H1 (cell line): ENCODE data around the gene DBH. TPM values are rescaled to one million over a fixed set of nuclear protein-coding genes. Genes with fewer than 3 reads are reported as not detected.

ENCODE experiments used
- CTCF ChIA-PET: fragments of 300-600 bp; sonication (Branson Sonifier 250); formaldehyde crosslinking; loops from one replicate; lab custom pipeline; 2021; ENCODE audit not compliant: partially characterized antibody; lab: Charles Lee
- POLR2A ChIA-PET: fragments of 300-600 bp; sonication (Branson Sonifier 250); formaldehyde crosslinking; loops from one replicate; lab custom pipeline; 2021; ENCODE audit warnings: inconsistent platforms; ENCODE audit not compliant: partially characterized antibody; lab: Charles Lee
- DNase-seq, 2 experiments: peaks; one replicate each; pipeline versions ENCODE4 v3.0.0 to v3.0.0-alpha.2; 2010 to 2022; ENCODE audit warnings: low spot score in 2 of 2, low read depth in 1 of 2, mixed read lengths in 1 of 2
- FAIRE-seq: peaks from 2 replicates; lab custom pipeline; 2011; peaks lifted over from hg19 to GRCh38; lab: Jason Lieb, UNC
- H2AFZ ChIP-seq: 2 replicates; pipeline ENCODE4 v1.8.1; 2012; ENCODE audit warnings: low read length, inconsistent platforms
- H2AK5ac ChIP-seq: 2 replicates; pipeline ENCODE4 v1.6.1; 2013; ENCODE audit warnings: low read depth, low read length
- H2BK120ac ChIP-seq: replicated peaks from 2 replicates; pipeline ENCODE3; 2013; ENCODE audit warnings: low read depth, low read length, inconsistent platforms
- H2BK12ac ChIP-seq: 2 replicates; pipeline ENCODE4 v1.6.1; 2013; ENCODE audit warnings: low read depth, low read length
- H2BK15ac ChIP-seq: 2 replicates; pipeline ENCODE4 v1.6.1; 2013; ENCODE audit warnings: low read length
- H2BK20ac ChIP-seq: 2 replicates; pipeline ENCODE4 v1.6.1; 2013; ENCODE audit warnings: low read length
- H2BK5ac ChIP-seq: 2 replicates; pipeline ENCODE4 v1.6.1; 2013; ENCODE audit warnings: low read depth, low read length
- H3K14ac ChIP-seq: 2 replicates; pipeline ENCODE4 v1.6.1; 2013; ENCODE audit warnings: inconsistent platforms; ENCODE audit not compliant: insufficient read length
- H3K18ac ChIP-seq: 2 replicates; pipeline ENCODE4 v1.6.1; 2013; ENCODE audit warnings: low read length; ENCODE audit errors: extremely low read depth
- H3K23ac ChIP-seq: 2 replicates; pipeline ENCODE4 v1.6.1; 2013; ENCODE audit warnings: inconsistent platforms; ENCODE audit not compliant: insufficient read length
- H3K23me2 ChIP-seq: 2 replicates; pipeline ENCODE4 v1.6.1; 2013; ENCODE audit warnings: low read depth, low read length
- H3K27ac ChIP-seq: 2 replicates; pipeline ENCODE4 v1.6.1; 2011; ENCODE audit warnings: low read depth, low read length, inconsistent platforms
- H3K27me3 ChIP-seq, 4 experiments: replicated peaks in 1 of 4; 1 replicate in 1 of 4; 2 replicates in 3 of 4; pipeline versions ENCODE4 v1.6.1 to v1.8.1; 2011 to 2013; ENCODE audit warnings: low read length in 3 of 4, mild to moderate bottlenecking in 3 of 4, inconsistent platforms in 2 of 4, mixed read lengths in 2 of 4, moderate library complexity in 1 of 4; ENCODE audit not compliant: control insufficient read depth in 3 of 4, insufficient read depth in 3 of 4; ENCODE audit errors: extremely low read depth in 1 of 4
- H3K36me3 ChIP-seq, 4 experiments: 2 replicates each; pipeline versions ENCODE4 v1.6.1 to v1.8.1; 2011 to 2013; ENCODE audit warnings: mild to moderate bottlenecking in 4 of 4, low read length in 3 of 4, moderate library complexity in 2 of 4, control low read depth in 1 of 4, inconsistent platforms in 1 of 4; ENCODE audit not compliant: insufficient read depth in 4 of 4, control insufficient read depth in 2 of 4
- H3K4ac ChIP-seq: replicated peaks from 2 replicates; pipeline ENCODE3; 2013; ENCODE audit warnings: low read length, low read depth, mixed read lengths, inconsistent platforms; ENCODE audit not compliant: insufficient read length
- H3K4me1 ChIP-seq, 4 experiments: replicated peaks in 1 of 4; 1 replicate in 1 of 4; 2 replicates in 3 of 4; pipeline versions ENCODE4 v1.6.1 to v1.8.1; 2011 to 2013; ENCODE audit warnings: low read length in 3 of 4, inconsistent platforms in 2 of 4, mixed read lengths in 1 of 4; ENCODE audit not compliant: insufficient read depth in 4 of 4, control insufficient read depth in 3 of 4
- H3K4me2 ChIP-seq, 2 experiments: 2 replicates each; pipeline versions ENCODE4 v1.6.1 to v1.8.1; 2011 to 2013; ENCODE audit warnings: low read depth in 2 of 2, low read length in 2 of 2, control low read depth in 1 of 2, inconsistent platforms in 1 of 2, mild to moderate bottlenecking in 1 of 2; ENCODE audit not compliant: insufficient read depth in 1 of 2
- H3K4me3 ChIP-seq, 4 experiments: fragments of 200-600, 300-600 bp in 1 of 4; sonication (generic), shearing (Covaris generic), sonication (Bioruptor Twin) in 1 of 4; 2 replicates each; pipeline versions ENCODE4 v1.5.1 to v1.8.1; 2011 to 2016; ENCODE audit warnings: low read length in 4 of 4, low read depth in 3 of 4, control low read depth in 2 of 4, inconsistent platforms in 2 of 4, mild to moderate bottlenecking in 2 of 4, mixed read lengths in 1 of 4, moderate library complexity in 1 of 4; ENCODE audit not compliant: insufficient read depth in 2 of 4; ENCODE audit errors: extremely low read depth in 1 of 4
- H3K56ac ChIP-seq: replicated peaks from 2 replicates; pipeline ENCODE3; 2013; ENCODE audit warnings: low read depth, mild to moderate bottlenecking, mixed read lengths, low read length, inconsistent platforms; ENCODE audit not compliant: insufficient read length
- H3K79me1 ChIP-seq: 2 replicates; pipeline ENCODE4 v1.6.1; 2013; ENCODE audit warnings: low read depth, low read length, control low read depth
- H3K79me2 ChIP-seq, 2 experiments: 2 replicates each; pipeline versions ENCODE4 v1.6.1 to v1.8.1; 2012 to 2013; ENCODE audit warnings: low read length in 2 of 2, mild to moderate bottlenecking in 2 of 2, inconsistent platforms in 1 of 2; ENCODE audit not compliant: insufficient read depth in 2 of 2, control insufficient read depth in 1 of 2
- H3K9ac ChIP-seq, 4 experiments: replicated peaks in 1 of 4; 1 replicate in 1 of 4; 2 replicates in 3 of 4; pipeline versions ENCODE4 v1.6.1 to v1.8.1; 2011 to 2013; ENCODE audit warnings: low read depth in 3 of 4, low read length in 3 of 4, control low read depth in 2 of 4, mild to moderate bottlenecking in 2 of 4, moderate library complexity in 2 of 4, inconsistent platforms in 1 of 4; ENCODE audit errors: extremely low read depth in 1 of 4
- H3K9me3 ChIP-seq, 2 experiments: 2 replicates each; pipeline versions ENCODE4 v1.6.1 to v1.8.1; 2012 to 2013; ENCODE audit warnings: mild to moderate bottlenecking in 2 of 2, moderate library complexity in 2 of 2, control low read depth in 1 of 2, inconsistent platforms in 1 of 2, low read depth in 1 of 2, low read length in 1 of 2, mixed read lengths in 1 of 2; ENCODE audit not compliant: insufficient read depth in 2 of 2
- H4K20me1 ChIP-seq, 2 experiments: replicated peaks in 1 of 2; 2 replicates each; pipeline versions ENCODE3 to v1.8.1; 2011 to 2013; ENCODE audit warnings: inconsistent platforms in 2 of 2, low read length in 2 of 2, mild to moderate bottlenecking in 1 of 2; ENCODE audit not compliant: insufficient read depth in 2 of 2, control insufficient read depth in 1 of 2
- H4K5ac ChIP-seq: 2 replicates; pipeline ENCODE4 v1.6.1; 2013; ENCODE audit warnings: low read length, low read depth, mixed read lengths, inconsistent platforms; ENCODE audit not compliant: insufficient read length
- H4K8ac ChIP-seq: 2 replicates; pipeline ENCODE4 v1.8.0; 2013; ENCODE audit warnings: mild to moderate bottlenecking, moderate library complexity, low read length, inconsistent platforms; ENCODE audit not compliant: insufficient read depth; ENCODE audit errors: extremely low read depth
- H4K91ac ChIP-seq: replicated peaks from 2 replicates; pipeline ENCODE3; 2013; ENCODE audit warnings: low read length, mixed read lengths, inconsistent platforms; ENCODE audit not compliant: insufficient read length
- CEBPB ChIP-seq: IDR thresholded peaks from 2 replicates; pipeline ENCODE4 v1.6.1; 2012; ENCODE audit warnings: low read depth, low read length
- NANOG ChIP-seq: IDR thresholded peaks from 2 replicates; pipeline ENCODE4 v1.6.1; 2011; ENCODE audit warnings: low read length, low read depth, mild to moderate bottlenecking, inconsistent platforms; ENCODE audit not compliant: insufficient read depth, poor library complexity, severe bottlenecking
- WGBS, 2 experiments: shearing (Covaris generic) in 1 of 2; methylation state at CpG; one replicate each; pipeline versions ENCODE4 v1.1.6 to v1.1.7; 2013 to 2015; ENCODE audit warnings: low lambda C conversion rate in 2 of 2, mixed read lengths in 2 of 2, inconsistent platforms in 1 of 2, low coverage in 1 of 2, missing lambda C conversion rate in 1 of 2; ENCODE audit not compliant: insufficient replicate concordance in 2 of 2, insufficient coverage in 1 of 2, insufficient read length in 1 of 2; ENCODE audit errors: extremely low coverage in 1 of 2, missing lambda C conversion rate in 1 of 2; 5-methylcytosine and 5-hydroxymethylcytosine counted together
- polyA plus RNA-seq, 7 experiments: library from polyadenylated mRNA; depleted of rRNA in 3 of 7; stranded (reverse) in 5 of 7; unstranded in 2 of 7; fragments of >200 nt in 5 of 7; fragments of 200-250 nt in 2 of 7; gene quantifications; 1 replicate in 5 of 7; 2 replicates in 1 of 7; 4 replicates in 1 of 7; pipeline versions ENCODE4 v1.2.1 to v1.2.3, GENCODE V29; 2011 to 2013; ENCODE audit warnings: missing spikeins in 2 of 7, mixed read lengths in 2 of 7
- total RNA-seq: library from RNA; stranded (reverse); fragmentation: NEBNext Ultra II Directional; extraction: Animal tissue kit (Norgen Biotek cat#: 25700); gene quantifications from 2 replicates; pipeline ENCODE4 v1.2.1, GENCODE V29; 2021
- TF ChIP-seq, protein P1 (sequence below): IDR thresholded peaks from 2 replicates; pipeline ENCODE4 v1.6.1; 2011; ENCODE audit warnings: low read length, improper control_type of control experiment

The DBH gene
- total and polyA plus RNA-seq, 2 of the 8 experiments (the other 6 are each of a cell fraction or from before 2014, with no cell fraction given): 0.18 TPM; not detected in 1

DNA sequence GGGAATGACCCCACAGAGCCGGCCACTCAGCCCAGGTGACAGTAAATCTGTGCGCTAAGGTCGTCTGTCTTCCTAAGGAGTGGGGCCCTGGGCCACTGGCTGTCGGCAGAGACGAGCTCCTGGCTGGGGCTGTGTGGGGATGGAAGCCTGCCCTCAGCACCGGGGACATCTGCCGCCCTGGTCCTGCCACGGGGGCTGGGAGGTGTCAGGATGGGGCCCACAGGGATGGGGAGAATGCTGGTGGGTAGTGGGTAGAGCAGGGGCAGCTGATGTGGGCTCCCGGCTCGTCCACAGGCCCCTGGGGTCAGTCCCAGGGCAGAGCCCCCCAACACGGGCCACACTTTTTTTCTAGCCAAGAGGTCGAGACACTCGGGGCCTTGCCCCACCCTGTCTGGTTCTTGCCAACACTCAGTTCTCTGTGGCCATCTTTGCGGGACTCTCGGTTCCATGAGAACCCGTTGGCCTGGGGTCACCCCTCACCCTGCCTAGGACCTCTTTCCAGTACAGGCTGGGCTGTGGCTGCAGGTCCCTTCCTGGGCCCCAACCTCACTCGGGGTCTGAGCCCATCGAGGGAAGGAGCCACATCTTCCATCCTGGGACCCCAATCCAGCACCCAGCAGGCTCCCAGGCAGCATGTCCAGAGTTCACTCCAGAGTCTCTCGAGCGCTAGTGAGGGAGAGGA lies 45.0 kb downstream of the DBH start:
- Histone ChIP-seq H3K79me1 (no peaks in the 10 kb centered on the region), H2BK15ac (no peak overlapping the region), H3K79me2 (no peaks in the 10 kb centered on the region), H3K14ac (no peak overlapping the region), H2BK12ac (no peak overlapping the region), H2AFZ (no peak overlapping the region), H2BK120ac (no peak overlapping the region), H3K4ac (no peak overlapping the region), H3K56ac (no peak overlapping the region), H3K27ac (no peak overlapping the region), H3K27me3 (no peaks in the 10 kb centered on the region), H2BK20ac (no peak overlapping the region), H3K18ac (no peak overlapping the region), H3K4me3 (no peak overlapping the region), H4K8ac (no peak overlapping the region; the same call in 1 of the 2 replicates), H3K4me1 (no peaks in the 10 kb centered on the region; a peak in 1 of 7 replicates), H4K20me1 (no peaks in the 10 kb centered on the region), H4K5ac (no peak overlapping the region), H2AK5ac (no peak overlapping the region), H3K4me2 (no peak overlapping the region), H3K9me3 (no peaks in the 10 kb centered on the region), H3K23ac (no peak overlapping the region), H3K9ac (no peak overlapping the region), H3K36me3 (no peaks in the 10 kb centered on the region), H2BK5ac (no peak overlapping the region), H3K23me2 (no peaks in the 10 kb centered on the region), H4K91ac (no peak overlapping the region)
- ChIA-PET CTCF (interaction anchor here (0.7 to 2.6 kb wide), 4 partner anchors 32 to 97 kb away, joined by 3 to 6 read pairs (median 4); no protein-coding TSS in a partner anchor), POLR2A (interaction anchor here (1.0 kb wide), 1 partner anchor 16 kb away, joined by 3 read pairs; no protein-coding TSS in a partner anchor)
- TF ChIP-seq NANOG (no peak), CEBPB (no peak)
- TF ChIP-seq, protein P1, sequence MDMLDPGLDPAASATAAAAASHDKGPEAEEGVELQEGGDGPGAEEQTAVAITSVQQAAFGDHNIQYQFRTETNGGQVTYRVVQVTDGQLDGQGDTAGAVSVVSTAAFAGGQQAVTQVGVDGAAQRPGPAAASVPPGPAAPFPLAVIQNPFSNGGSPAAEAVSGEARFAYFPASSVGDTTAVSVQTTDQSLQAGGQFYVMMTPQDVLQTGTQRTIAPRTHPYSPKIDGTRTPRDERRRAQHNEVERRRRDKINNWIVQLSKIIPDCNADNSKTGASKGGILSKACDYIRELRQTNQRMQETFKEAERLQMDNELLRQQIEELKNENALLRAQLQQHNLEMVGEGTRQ: no peak
- 86% methylated on average over 19 of the region's 20 CpGs; no CpG with 5 or more reads in 1 of the 2 experiments for WGBS, 2 experiments
- no peak for FAIRE-seq
- no peak for DNase-seq
